ENCODE results near the gene SEPTIN8.

DNA sequence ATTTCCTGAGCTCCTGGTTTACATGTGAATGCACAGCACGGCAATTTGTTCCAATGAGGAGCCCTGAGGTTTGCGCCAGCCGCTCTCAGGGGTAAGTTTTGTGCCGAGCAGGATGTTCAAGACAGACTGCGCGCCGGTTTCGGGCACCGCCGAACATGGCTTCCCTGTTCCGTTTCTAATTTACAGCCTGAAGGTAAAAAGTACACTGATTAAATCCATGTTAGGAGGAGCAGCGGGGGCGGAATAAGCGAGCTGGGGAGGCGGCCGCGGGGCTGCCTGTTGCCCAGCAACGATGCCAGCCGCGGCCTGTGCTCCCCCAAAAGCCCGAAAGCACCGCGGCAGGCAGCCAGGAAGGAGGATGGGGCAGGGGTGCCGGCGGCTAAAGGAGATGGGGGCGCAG lies 42.4 kb upstream of the SEPTIN8 start:
- TF ChIP-seq, protein P1, sequence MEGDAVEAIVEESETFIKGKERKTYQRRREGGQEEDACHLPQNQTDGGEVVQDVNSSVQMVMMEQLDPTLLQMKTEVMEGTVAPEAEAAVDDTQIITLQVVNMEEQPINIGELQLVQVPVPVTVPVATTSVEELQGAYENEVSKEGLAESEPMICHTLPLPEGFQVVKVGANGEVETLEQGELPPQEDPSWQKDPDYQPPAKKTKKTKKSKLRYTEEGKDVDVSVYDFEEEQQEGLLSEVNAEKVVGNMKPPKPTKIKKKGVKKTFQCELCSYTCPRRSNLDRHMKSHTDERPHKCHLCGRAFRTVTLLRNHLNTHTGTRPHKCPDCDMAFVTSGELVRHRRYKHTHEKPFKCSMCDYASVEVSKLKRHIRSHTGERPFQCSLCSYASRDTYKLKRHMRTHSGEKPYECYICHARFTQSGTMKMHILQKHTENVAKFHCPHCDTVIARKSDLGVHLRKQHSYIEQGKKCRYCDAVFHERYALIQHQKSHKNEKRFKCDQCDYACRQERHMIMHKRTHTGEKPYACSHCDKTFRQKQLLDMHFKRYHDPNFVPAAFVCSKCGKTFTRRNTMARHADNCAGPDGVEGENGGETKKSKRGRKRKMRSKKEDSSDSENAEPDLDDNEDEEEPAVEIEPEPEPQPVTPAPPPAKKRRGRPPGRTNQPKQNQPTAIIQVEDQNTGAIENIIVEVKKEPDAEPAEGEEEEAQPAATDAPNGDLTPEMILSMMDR (IDR thresholded peaks at IDR 0.05) = no peak
- no peak for TF ChIP-seq POLR2A (IDR thresholded peaks at IDR 0.05)

Data from Peyer's patch (tissue), 4 donors.